Activated T-cell treated with anti-CD3 and anti-CD28 coated beads for 1 hour (primary cell): Measurements from ENCODE around the gene CACTIN.
"Not testable (repeated sequence)": the region's sequence is repeated elsewhere in the genome, so short reads cannot be mapped to it uniquely, and the experiment has no call there.

Experiments used
- DNase-seq: peaks from one replicate; pipeline ENCODE4 v3.0.0-alpha.2; 2020; ENCODE audit warnings: low read depth

The CACTIN gene

DNA sequence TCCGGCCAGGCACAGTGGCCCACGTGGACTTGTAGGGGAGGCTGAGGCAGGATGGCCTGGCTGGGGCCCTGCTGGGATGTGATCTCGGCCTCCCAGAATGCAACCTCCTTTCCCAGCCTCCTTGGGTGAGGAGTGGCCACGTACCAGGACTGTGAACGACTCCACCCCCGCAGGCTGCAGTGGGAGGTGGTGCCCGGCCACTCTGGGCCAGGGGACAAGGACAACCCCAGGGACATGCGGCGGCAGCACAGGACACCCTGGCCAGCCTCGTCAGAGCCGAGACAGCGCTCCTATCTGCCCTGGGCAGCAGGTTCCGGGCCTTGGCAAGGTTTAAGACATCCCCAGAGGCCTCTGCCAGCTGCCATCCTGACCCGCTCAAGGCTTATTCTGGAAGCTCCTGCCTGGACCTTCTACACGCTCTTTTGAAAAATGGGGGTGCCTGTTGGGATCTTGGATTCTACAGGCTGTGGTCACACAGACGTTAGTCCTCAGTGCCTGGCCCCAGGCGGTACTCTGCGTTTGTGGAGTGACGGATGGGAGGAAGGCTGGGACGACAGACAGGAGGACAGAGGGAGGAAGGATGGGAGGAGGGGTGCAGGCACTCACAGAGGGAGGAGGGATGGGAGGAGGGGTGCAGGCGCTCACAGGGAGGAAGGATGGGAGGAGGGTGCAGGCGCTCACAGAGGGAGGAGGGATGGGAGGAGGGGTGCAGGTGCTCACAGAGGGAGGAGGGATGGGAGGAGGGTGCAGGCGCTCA lies 19.9 kb upstream of the CACTIN start:
- no peak for DNase-seq

- no peak for DNase-seq
Measured at GRCh38 chr19:3645726-3646125, 19.1 kb upstream of the CACTIN start.

DNA sequence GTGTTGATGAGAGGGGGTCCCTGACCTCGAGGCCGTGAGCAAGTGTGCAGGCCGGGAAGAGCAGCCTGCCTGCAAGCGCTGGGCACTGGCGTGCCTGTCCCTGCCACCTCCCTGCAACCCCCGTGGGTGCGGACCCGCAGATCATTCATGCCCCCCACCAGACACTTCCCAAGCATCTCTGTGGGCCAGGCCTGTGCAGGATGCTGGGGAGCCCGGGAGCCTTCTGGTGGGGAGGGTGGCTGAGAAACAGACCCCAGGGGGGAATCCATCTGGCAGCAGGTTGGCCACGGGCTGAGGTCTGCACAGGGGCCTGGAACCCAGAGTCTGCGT lies 18.4 kb upstream of the CACTIN start:
- no peak for DNase-seq

GRCh38 chr19:3644351-3645066 lies 17.9 kb upstream of the CACTIN start:
- no peak for DNase-seq

DNA sequence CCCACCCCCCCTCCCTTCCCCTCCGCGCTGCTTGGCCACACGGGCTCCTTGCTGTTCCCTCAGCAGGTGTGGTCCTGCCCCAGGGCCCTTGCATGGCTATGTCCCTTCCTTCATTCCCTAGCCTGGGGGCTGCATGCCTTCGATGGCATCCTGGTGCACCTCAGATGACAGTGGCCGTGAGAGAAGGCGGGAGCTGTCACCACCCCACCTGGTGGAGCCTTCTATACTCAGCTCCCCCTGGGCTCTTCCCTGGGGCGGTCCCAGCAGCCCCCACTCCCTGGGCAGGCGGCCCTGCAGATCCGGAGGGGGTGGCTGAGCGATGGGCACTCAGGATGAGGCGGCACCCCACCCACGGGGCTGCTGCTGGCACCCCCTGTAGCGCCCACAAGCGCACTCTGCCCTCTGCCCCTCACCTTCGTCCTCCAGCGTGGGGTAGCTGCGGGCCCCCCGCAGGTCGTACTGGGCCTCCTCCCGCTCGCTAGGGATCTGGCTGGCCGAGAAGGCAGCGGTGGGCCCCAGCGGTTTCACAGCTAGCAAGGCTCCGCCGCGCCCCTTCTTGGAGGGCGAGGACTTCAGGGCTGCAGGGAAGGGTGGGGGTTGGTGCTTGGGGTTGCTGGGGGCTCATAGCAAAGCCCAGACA lies 17.2 kb upstream of the CACTIN start:
- no peak for DNase-seq

DNA sequence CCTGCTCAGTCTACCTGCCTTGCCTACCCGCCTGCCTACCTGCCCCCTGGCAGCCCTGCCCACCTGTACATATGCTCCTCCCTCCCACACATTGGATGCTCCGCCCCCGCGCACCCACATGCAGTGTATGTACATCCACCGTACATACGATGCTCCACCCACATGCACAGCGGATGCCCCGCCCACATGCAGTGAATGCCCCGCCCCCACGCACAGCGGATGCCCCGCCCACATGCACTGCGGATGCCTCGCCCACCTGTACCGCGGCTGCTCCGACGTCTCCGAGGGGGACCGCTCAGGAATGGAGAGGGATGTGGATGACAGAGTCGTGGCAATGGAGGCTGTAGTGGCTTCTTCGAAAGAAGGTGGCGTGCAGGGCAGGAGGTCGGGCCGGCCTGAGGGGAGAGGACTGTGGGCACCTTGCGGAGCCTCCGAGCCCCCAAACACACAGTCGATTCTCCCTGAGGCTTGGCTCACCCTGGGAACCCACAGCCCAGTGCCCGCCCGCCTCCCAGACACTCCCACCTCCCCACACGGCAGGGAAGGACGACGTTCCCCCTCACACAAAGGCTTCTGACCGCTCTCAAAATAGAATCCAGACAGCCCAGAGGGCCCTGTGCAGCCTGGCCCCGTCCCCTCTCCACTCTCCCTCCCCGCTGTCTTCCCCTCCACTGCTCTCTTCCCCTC lies 16.5 kb upstream of the CACTIN start:
- DNase-seq, result no peak

GRCh38 chr19:3642296-3642695 lies 15.7 kb upstream of the CACTIN start:
- DNase-seq, result no peak

- DNase-seq, result no peak
Measured at GRCh38 chr19:3641515-3642269, 15.1 kb upstream of the CACTIN start.

DNA sequence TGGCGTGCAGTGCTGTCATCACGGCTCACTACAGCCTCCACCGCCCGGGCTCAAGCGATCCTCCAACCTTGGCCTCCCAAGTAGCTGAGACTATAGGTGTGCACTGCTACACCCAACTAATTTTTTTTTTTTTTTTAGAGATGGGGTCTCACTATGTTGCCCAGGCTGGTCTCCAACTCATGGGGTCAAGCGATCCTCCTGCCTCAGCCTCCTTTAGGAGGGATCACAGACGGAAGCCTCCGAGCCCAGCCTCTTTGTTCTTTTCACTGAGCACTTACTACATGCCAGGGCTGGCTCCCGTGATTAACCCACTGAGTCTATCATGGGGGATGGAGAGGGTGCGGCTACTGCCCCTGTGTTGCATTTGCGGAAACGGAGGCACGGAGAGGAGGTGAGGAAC lies 12.9 kb upstream of the CACTIN start:
- DNase-seq, result no peak

- DNase-seq, result no peak
Measured at GRCh38 chr19:3638208-3639193, 11.9 kb upstream of the CACTIN start.

- DNase-seq, result no peak
Measured at GRCh38 chr19:3637621-3638020, 11.0 kb upstream of the CACTIN start.

DNA sequence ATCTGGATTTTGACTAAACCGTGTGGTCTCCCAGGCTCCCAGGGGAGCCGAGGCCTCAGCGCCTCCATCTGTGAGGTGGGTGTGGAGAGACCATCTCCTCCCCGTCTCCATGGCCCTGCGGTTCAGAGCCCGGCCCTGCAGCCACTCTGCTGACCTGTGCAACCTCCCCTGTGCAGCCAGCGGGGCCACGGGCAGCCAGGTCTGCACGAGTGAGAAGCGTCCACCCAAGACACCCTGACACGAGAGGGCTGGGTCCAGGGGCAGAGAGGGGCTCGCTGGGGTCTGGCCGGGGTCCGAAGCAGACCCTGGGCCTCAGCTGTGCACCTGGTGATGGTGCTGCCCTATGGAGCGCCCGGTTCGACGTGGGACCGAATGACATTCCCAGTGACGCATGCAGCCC lies 10.4 kb upstream of the CACTIN start:
- DNase-seq, result no peak

GRCh38 chr19:3636506-3636905 lies 9.9 kb upstream of the CACTIN start:
- no peak for DNase-seq

DNA sequence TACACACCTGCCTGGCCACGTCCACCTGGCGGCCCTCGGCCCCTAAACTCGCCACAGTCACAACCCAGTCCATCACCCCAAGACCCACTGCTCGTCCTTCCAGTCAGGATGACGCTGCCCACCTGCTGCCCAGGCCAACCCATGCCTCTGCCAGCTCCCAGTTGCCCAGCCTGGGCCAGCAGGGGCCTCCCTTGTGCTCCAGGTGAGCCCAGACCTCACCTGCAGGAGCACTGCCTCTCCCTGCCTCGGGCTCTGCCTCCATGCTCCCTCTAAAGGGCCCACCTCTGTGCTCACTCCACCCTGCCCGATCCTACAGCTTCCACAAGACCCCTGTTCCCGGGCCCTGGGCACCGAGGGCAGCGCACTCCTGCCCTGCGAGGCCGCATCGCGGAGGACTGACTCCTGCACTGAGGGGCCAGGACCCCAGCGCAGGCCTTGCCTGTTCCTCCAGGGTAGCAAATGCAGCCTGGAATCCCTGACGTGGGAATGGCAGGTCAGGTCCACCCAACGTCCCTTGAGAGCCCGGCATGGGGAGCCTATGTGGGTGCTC lies 8.0 kb upstream of the CACTIN start:
- no peak for DNase-seq

GRCh38 chr19:3633559-3633988 lies 7.0 kb upstream of the CACTIN start:
- DNase-seq, result no peak

GRCh38 chr19:3632739-3633558 lies 6.4 kb upstream of the CACTIN start:
- DNase-seq, result no peak

DNA sequence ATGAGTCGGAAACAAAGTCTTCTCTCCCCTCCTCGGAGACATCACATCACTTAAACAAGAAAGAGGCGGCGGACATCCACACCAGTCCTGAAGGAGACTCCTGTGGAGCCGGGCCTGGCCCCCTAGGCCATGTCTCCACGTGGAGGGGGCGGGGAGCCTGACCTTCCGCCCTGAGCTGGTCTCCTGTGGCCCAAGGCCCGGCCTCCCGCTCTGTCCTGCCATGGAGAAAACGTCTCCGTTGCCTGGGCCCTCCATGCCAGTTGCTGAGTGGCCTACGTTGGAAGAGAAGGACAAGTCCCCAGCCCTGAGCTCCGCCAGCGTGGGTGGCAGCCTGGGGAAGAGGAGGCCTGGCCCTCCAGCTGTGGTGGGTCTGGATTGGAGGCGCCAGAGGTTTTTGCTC lies 5.5 kb upstream of the CACTIN start:
- no peak for DNase-seq

- no peak for DNase-seq
Measured at GRCh38 chr19:3631053-3631861, 4.7 kb upstream of the CACTIN start.

DNA sequence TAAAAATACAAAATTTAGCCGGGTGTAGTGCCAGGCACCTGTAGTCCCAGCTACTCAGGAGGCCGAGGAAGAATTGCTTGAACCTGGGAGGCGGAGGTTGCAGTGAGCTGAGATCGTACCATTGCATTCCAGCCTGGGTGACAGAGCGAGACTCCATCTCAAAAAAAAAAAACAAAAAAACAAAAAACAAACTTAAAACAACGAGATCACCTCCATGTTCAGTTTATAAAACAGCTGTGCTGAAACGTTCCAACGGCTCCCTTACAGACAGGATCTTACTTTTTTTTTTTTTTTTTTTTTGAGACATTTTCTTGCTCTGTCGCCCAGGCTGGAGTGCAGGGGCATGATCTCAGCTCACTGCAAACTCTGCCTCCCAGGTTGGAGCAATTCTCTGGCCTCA lies 2.2 kb upstream of the CACTIN start:
- not testable (repeated sequence) for DNase-seq
